GM18526 (cell line): ENCODE data around the gene IGF1R.

Experiments
- POLR2A ChIP-seq: IDR thresholded peaks from 3 replicates; pipeline ENCODE4 v1.6.1; 2011; ENCODE audit not compliant: insufficient read length; ENCODE audit errors: extremely low read depth

The IGF1R gene

GRCh38 chr15:98635848-98636247 lies 12.5 kb upstream of the IGF1R start:
- no peak for TF ChIP-seq POLR2A

GRCh38 chr15:98643115-98643514 lies 5.2 kb upstream of the IGF1R start:
- TF ChIP-seq POLR2A = no peak

GRCh38 chr15:98646546-98647025 lies 1.8 kb upstream of the IGF1R start:
- no peak for TF ChIP-seq POLR2A

GRCh38 chr15:98647026-98647773 lies 1.1 kb upstream of the IGF1R start:
- TF ChIP-seq POLR2A = no peak

- TF ChIP-seq POLR2A = no peak
These were observed 524 bp downstream of the IGF1R start for GRCh38 chr15:98648654-98649471.

- TF ChIP-seq POLR2A = no peak
These were observed 1.4 kb downstream of the IGF1R start for GRCh38 chr15:98649472-98650416.

- TF ChIP-seq POLR2A = no peak
These were observed 2.2 kb downstream of the IGF1R start for GRCh38 chr15:98650417-98651035.

GRCh38 chr15:98651036-98651481 lies 2.7 kb downstream of the IGF1R start:
- TF ChIP-seq POLR2A = no peak

- no peak for TF ChIP-seq POLR2A
These were observed 3.4 kb downstream of the IGF1R start for GRCh38 chr15:98651581-98652220.

- no peak for TF ChIP-seq POLR2A
These were observed 5.3 kb downstream of the IGF1R start for GRCh38 chr15:98653686-98654085.

- no peak for TF ChIP-seq POLR2A
These were observed 6.5 kb downstream of the IGF1R start for GRCh38 chr15:98654790-98655360.

- no peak for TF ChIP-seq POLR2A
These were observed 7.4 kb downstream of the IGF1R start for GRCh38 chr15:98655732-98656131.

GRCh38 chr15:98657721-98658120 lies 9.4 kb downstream of the IGF1R start:
- no peak for TF ChIP-seq POLR2A
